CD14-positive monocyte (primary cell): Measurements from ENCODE around the gene CDCA7. TPM values are rescaled to one million over a fixed set of nuclear protein-coding genes. Genes with fewer than 3 reads are reported as not detected.

Source experiments
- DNase-seq, 3 donors: peaks; one replicate each; pipeline ENCODE4 v3.0.0-alpha.2; 2011 to 2022
- H2AFZ ChIP-seq: 2 replicates; pipeline ENCODE4 v1.6.0; 2012; ENCODE audit warnings: mild to moderate bottlenecking, low read depth, low read length, inconsistent platforms; ENCODE audit not compliant: insufficient read depth, poor library complexity, severe bottlenecking
- H3K27ac ChIP-seq, 2 donors: 1 replicate in 1 of 2; 2 replicates in 1 of 2; pipeline ENCODE4 v1.5.1; 2012 to 2013; ENCODE audit warnings: low read length in 2 of 2, control low read depth in 1 of 2, inconsistent platforms in 1 of 2, low read depth in 1 of 2, mild to moderate bottlenecking in 1 of 2
- H3K27me3 ChIP-seq, 2 donors: one replicate each; pipeline versions ENCODE4 v1.6.0 to v1.6.1; 2011 to 2013; ENCODE audit warnings: low read length in 2 of 2; ENCODE audit not compliant: control insufficient read depth in 2 of 2, insufficient read depth in 2 of 2
- H3K36me3 ChIP-seq, 2 donors: replicated peaks in 1 of 2; 1 replicate in 1 of 2; 2 replicates in 1 of 2; pipeline versions ENCODE4 v1.5.1 to v1.6.1; 2012 to 2013; ENCODE audit warnings: low read length in 2 of 2, control low read depth in 1 of 2, inconsistent platforms in 1 of 2, mild to moderate bottlenecking in 1 of 2; ENCODE audit not compliant: insufficient read depth in 2 of 2, control insufficient read depth in 1 of 2
- H3K4me1 ChIP-seq, 2 donors: 1 replicate in 1 of 2; 2 replicates in 1 of 2; pipeline versions ENCODE4 v1.5.1 to v1.6.1; 2012 to 2013; ENCODE audit warnings: low read length in 2 of 2, control low read depth in 1 of 2, inconsistent platforms in 1 of 2, mild to moderate bottlenecking in 1 of 2, moderate library complexity in 1 of 2; ENCODE audit not compliant: insufficient read depth in 2 of 2, control insufficient read depth in 1 of 2
- H3K4me2 ChIP-seq: replicated peaks from 2 replicates; pipeline ENCODE3; 2012; ENCODE audit warnings: low read length, moderate library complexity, mild to moderate bottlenecking; ENCODE audit not compliant: poor library complexity, severe bottlenecking; ENCODE audit errors: extremely low read depth
- H3K4me3 ChIP-seq, 3 experiments: fragments of 200-600 bp in 1 of 3; sonication (generic) in 1 of 3; replicated peaks in 1 of 3; 1 replicate in 2 of 3; 2 replicates in 1 of 3; pipeline ENCODE4 v1.5.1; 2011 to 2013; ENCODE audit warnings: low read length in 3 of 3, mild to moderate bottlenecking in 3 of 3, control low read depth in 2 of 3, low read depth in 2 of 3, inconsistent platforms in 1 of 3, moderate library complexity in 1 of 3
- H3K79me2 ChIP-seq: 2 replicates; pipeline ENCODE4 v1.6.0; 2012; ENCODE audit warnings: mild to moderate bottlenecking, control low read depth, inconsistent platforms, low read length, moderate library complexity; ENCODE audit not compliant: insufficient read depth
- H3K9ac ChIP-seq: 2 replicates; pipeline ENCODE4 v1.6.0; 2017; ENCODE audit warnings: low read length, mild to moderate bottlenecking; ENCODE audit not compliant: insufficient read depth, poor library complexity, severe bottlenecking
- H3K9me3 ChIP-seq, 2 donors: replicated peaks in 1 of 2; 1 replicate in 1 of 2; 2 replicates in 1 of 2; pipeline versions ENCODE4 v1.5.1 to v1.6.1; 2012 to 2013; ENCODE audit warnings: low read length in 2 of 2, control low read depth in 1 of 2; ENCODE audit not compliant: control insufficient read depth in 1 of 2, insufficient read depth in 1 of 2
- H4K20me1 ChIP-seq: 2 replicates; pipeline ENCODE4 v1.6.0; 2012; ENCODE audit warnings: mild to moderate bottlenecking, low read length, control low read depth, moderate library complexity; ENCODE audit not compliant: insufficient read depth
- H3K27ac Mint-ChIP-seq, 7 donors: one replicate each; pipeline ENCODE4 v1.8.0; 2020; ENCODE audit warnings: mild to moderate bottlenecking in 7 of 7, mixed read lengths in 7 of 7, moderate library complexity in 6 of 7, inconsistent platforms in 2 of 7
- H3K27me3 Mint-ChIP-seq, 3 donors: one replicate each; pipeline ENCODE4 v1.8.0; 2021 to 2022; ENCODE audit warnings: low read depth in 3 of 3, mild to moderate bottlenecking in 3 of 3, mixed read lengths in 3 of 3, moderate library complexity in 3 of 3, inconsistent platforms in 1 of 3
- H3K36me3 Mint-ChIP-seq, 2 donors: one replicate each; pipeline ENCODE4 v1.8.0; 2020; ENCODE audit warnings: mixed read lengths in 2 of 2, inconsistent platforms in 1 of 2, mild to moderate bottlenecking in 1 of 2
- H3K4me1 Mint-ChIP-seq: one replicate; pipeline ENCODE4 v1.8.0; 2020; ENCODE audit warnings: mild to moderate bottlenecking, mixed read lengths
- H3K4me3 Mint-ChIP-seq, 2 donors: one replicate each; pipeline ENCODE4 v1.8.0; 2020; ENCODE audit warnings: mild to moderate bottlenecking in 2 of 2, mixed read lengths in 2 of 2, moderate library complexity in 1 of 2
- H3K9me3 Mint-ChIP-seq, 7 donors: one replicate each; pipeline ENCODE4 v1.8.0; 2020 to 2022; ENCODE audit warnings: mixed read lengths in 7 of 7, mild to moderate bottlenecking in 6 of 7, moderate library complexity in 6 of 7, inconsistent platforms in 2 of 7
- CTCF ChIP-seq: fragments of 200-600 bp; IDR thresholded peaks from one replicate; pipeline ENCODE4 v1.8.0; 2022; ENCODE audit warnings: antibody characterized with exemption, mild to moderate bottlenecking
- WGBS: methylation state at CpG from one replicate; pipeline ENCODE4 v1.1.5; 2013; ENCODE audit warnings: missing lambda C conversion rate; ENCODE audit not compliant: insufficient coverage; 5-methylcytosine and 5-hydroxymethylcytosine counted together
- intact Hi-C, 2 donors: fragments of 100-400 bp; cut with micrococcal nuclease; formaldehyde crosslinking; loops; one replicate each; pipeline versions ENCODE4 v1.15.0 to v1.15.1; 2023
- polyA plus RNA-seq, 3 donors: library from polyadenylated mRNA; depleted of rRNA in 1 of 3; unstranded in 2 of 3; stranded (reverse) in 1 of 3; fragments of 300-500 nt in 2 of 3; fragments of >200 nt in 1 of 3; fragmentation: Illumina TruSeq in 2 of 3; gene quantifications; 1 replicate in 2 of 3; 2 replicates in 1 of 3; pipeline ENCODE4 v1.2.3, GENCODE V29; 2012 to 2021

The CDCA7 gene
- polyA plus RNA-seq, 3 donors: 0.54 to 1.7 (median 0.66) TPM

- H3K9me3 ChIP-seq: no peaks in the 10 kb centered on the region
- no peak overlapping the region for H3K4me3 Mint-ChIP-seq
- H3K36me3 ChIP-seq: no peaks in the 10 kb centered on the region
- peaks cover 0 to 5% (median under 1%) of the 10 kb centered on the region in 3 donors for H3K27me3 Mint-ChIP-seq
- no peak overlapping the region for H3K4me3 ChIP-seq
- no peak overlapping the region for H3K9ac ChIP-seq
- no peak for DNase-seq
- no peak overlapping the region for H3K4me2 ChIP-seq
- H3K27me3 ChIP-seq: peaks cover 1 to 2% of the 10 kb centered on the region in 2 donors
- H3K27ac Mint-ChIP-seq: no peak overlapping the region
- H3K4me1 Mint-ChIP-seq: no peaks in the 10 kb centered on the region
- intact Hi-C loops: no loop called here
- TF ChIP-seq CTCF: no peak
- peaks cover 0 to 5% (median 0%) of the 10 kb centered on the region in 7 donors for H3K9me3 Mint-ChIP-seq
- H3K79me2 ChIP-seq: no peaks in the 10 kb centered on the region
- H4K20me1 ChIP-seq: no peaks in the 10 kb centered on the region
- H3K27ac ChIP-seq: no peak overlapping the region
- H3K4me1 ChIP-seq: no peaks in the 10 kb centered on the region
- no peak overlapping the region for H2AFZ ChIP-seq
- H3K36me3 Mint-ChIP-seq: peaks cover 3 to 5% of the 10 kb centered on the region in 2 donors
- no CpG with 5 or more reads among the region's 2 CpGs for WGBS
Measured at GRCh38 chr2:173388795-173389194, 34.1 kb downstream of the CDCA7 start.

- no peaks in the 10 kb centered on the region for H3K4me1 Mint-ChIP-seq
- no peak overlapping the region for H3K27ac ChIP-seq
- H3K4me1 ChIP-seq: no peaks in the 10 kb centered on the region
- peaks cover 0 to 8% (median 4%) of the 10 kb centered on the region in 3 donors for H3K27me3 Mint-ChIP-seq
- no peaks in the 10 kb centered on the region for H3K79me2 ChIP-seq
- no peaks in the 10 kb centered on the region for H3K9me3 Mint-ChIP-seq
- no peaks in the 10 kb centered on the region for H3K36me3 Mint-ChIP-seq
- no peak for TF ChIP-seq CTCF
- H4K20me1 ChIP-seq: no peaks in the 10 kb centered on the region
- no peak for DNase-seq
- peak overlapping the region in 1 of 7 donors; percentile 7 for H3K27ac Mint-ChIP-seq
- intact Hi-C loops: no loop called here
- no peaks in the 10 kb centered on the region for H3K36me3 ChIP-seq
- H2AFZ ChIP-seq: no peak overlapping the region
- WGBS: 90% methylated on average over 2 of the region's 5 CpGs
- H3K4me2 ChIP-seq: no peak overlapping the region
- peaks cover 2 to 6% of the 10 kb centered on the region in 2 donors for H3K27me3 ChIP-seq
- H3K4me3 ChIP-seq: no peak overlapping the region
- no peak overlapping the region for H3K4me3 Mint-ChIP-seq
- H3K9ac ChIP-seq: no peak overlapping the region
- H3K9me3 ChIP-seq: no peaks in the 10 kb centered on the region
Measured at GRCh38 chr2:173390036-173390435, 35.4 kb downstream of the CDCA7 start.
